Measurements from ENCODE around the gene PKIB.
"Not testable (repeated sequence)": the region's sequence is repeated elsewhere in the genome, so short reads cannot be mapped to it uniquely, and the experiment has no call there.

PKIB gene, protein sequence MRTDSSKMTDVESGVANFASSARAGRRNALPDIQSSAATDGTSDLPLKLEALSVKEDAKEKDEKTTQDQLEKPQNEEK

DNA sequence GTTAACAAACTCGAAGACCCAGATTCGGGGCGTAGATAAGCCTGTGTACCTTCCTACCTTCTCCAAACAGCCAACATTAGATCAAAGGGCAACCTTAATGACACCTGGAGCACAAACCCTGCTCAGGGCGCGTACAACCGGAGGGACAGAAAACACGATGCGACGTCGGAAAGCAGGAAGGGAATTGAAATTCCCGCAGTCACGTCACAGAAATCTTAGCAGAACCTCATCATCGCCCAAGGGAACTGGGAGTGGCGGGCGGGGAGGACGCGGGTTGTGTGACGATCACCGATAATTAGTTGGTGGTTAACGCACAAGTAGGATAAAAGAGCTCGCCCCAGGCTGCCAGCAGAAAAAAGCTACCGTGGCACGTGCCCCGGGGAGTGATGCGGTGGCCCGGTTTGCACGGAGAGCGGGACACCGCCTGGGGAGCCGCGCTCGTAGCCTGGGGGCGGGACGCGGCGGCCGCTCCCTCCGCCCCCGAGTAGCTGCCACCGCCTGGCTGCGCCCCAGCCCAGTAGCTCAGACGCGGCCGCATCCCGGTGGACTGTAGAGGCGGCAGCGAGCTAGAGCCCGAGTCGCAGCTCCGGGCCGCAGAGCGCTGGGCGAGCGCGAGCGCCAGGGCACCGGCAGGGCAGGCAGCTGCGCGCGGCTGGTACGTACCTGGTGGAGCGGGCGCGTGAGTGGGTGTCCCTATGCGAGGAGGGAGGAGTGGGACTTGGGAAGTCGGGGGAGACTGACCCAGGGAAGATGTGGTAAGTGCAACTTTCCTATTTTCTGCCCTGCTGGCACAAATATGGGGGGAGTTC lies at the start of gene PKIB:
Gene PKIB (plus strand): TSS at position 525 of the 809 bp plus-strand sequence. CDS start 107,390 bp downstream, outside the sequence.
- DNase-seq (ENCODE audit: low spot score) = peak; percentile 50

DNA sequence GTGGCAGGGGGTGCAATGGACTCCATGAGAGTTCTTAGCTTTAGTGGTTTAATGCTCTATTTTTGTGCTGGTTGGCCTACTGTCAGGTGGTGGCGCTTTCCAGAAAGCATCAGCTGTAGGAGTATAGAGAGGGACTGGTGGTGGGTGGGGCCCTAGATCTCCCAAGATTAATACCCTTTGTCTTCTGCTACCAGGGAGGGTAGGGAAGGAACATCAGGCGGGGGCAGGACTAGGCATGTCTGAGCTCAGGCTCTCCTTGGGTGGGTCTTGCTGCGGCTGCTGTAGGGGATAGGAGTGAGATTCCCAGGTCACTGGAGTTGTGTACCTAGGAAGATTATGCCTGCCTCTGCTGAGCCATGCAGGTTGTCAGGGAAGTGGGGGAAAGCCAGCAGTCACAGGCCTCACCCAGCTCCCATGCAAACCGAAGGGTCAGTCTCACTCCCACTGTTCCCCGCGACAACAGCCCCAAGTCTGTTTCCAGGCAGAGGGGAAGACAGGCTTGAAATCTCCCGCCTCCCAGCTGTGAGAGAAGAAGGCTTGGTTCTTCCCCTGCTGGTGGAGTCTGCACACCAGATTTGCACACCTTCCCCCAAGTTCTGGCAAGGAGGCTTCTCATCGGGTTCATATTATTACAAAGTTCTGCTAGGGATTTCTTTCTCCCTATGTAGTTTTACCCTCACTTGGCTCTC lies 46.7 kb upstream of the PKIB start:
- DNase-seq (ENCODE audit: low spot score) = no peak

DNA sequence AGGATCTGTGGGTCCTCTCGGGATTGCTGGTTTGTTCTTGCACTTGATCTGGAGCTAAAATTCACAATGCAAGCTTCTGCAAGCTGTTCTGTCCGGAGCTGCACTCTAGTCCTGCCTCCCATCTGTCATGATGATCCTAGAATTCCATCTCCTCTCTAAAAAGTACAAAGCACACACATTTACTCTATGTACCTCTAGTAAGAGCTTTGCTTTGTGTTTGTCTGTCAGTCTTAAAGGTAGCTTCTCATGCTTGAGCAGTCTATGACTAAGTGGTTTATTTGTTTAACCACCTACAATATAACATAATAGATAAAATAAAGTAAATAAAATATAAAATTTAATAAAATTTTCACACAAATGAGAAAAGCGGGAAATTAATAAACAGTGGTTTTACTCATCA lies 46.0 kb upstream of the PKIB start:
- DNase-seq (ENCODE audit: low spot score) = no peak

DNA sequence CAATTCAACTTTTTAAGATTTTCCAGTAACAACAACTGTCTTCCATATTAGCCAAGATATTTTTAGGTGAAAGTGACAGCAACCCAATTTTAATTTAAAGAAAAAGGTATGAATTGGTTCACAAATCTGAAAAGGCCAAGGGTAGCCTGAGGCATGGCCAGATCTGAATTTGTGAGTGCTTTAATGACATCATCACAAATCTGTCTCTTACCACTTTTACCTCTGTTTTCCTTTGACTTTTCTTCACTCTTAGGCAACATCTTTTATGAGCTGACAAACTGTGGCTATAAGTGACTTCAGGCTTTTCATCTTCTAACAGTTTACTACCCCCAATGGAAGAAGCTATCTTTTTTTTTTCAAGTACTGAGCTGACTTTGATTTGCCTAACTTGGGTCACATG lies 44.5 kb upstream of the PKIB start:
- DNase-seq (ENCODE audit: low spot score) = no peak

DNA sequence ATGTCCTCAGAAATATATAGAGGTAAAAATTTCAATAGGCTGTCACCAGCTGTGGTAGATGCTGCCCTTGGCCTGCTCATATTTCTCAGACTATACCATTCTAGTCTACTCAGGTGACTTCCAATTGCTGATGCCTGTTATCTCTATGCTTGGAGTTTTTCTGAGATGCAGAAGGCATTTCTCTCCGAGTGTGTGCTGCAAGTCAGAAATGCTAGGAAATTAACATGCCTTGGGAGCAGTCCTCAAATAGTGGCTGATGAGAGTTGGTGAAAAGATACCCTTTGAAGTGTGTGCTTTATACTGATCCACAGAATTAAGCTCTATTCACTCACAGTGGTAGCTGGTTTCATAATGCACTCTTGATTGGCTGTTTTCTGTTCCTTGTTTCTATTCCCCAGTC lies 43.2 kb upstream of the PKIB start:
- DNase-seq (ENCODE audit: low spot score) = no peak

DNA sequence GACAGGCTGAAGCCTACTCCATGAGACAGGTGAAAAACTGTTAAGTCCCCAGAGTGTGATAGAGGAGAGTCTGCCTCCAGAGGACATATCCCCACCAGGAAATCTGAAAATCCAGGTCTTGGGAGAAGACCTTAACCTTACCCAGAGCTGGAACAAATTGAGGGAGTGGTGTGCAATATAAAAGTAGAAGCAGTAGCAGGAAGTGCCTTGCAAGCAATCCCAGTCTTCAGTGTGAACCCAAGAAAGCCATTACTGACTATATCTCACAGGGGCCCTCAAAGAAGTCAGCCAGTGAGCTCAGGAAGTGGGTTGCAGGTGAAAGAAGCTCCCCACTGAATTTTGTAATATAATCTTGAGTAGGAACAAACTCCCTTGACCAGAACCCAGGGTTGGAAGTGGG lies 41.9 kb upstream of the PKIB start:
- DNase-seq (ENCODE audit: low spot score) = no peak

DNA sequence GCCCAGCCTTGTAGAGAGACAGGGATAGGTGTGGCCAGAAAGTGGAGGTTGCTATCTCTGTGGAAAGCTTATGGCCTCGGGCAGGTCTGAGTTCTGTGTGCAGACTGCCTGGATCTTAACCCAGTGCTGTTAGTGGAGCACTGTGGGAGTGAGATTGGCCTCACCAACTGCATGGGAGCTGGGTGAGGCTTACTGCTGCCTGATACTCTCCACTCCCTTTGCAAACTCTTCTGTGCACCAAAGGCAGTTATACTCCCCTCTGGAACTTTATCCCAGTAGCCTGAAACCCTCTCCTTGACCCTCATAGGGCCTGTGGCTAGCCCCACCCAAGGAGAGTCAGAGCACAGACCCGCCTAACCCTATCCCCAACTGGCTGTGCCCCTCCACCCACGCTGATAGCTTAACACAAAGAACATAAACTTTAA lies 41.4 kb upstream of the PKIB start:
- DNase-seq (ENCODE audit: low spot score) = no peak

DNA sequence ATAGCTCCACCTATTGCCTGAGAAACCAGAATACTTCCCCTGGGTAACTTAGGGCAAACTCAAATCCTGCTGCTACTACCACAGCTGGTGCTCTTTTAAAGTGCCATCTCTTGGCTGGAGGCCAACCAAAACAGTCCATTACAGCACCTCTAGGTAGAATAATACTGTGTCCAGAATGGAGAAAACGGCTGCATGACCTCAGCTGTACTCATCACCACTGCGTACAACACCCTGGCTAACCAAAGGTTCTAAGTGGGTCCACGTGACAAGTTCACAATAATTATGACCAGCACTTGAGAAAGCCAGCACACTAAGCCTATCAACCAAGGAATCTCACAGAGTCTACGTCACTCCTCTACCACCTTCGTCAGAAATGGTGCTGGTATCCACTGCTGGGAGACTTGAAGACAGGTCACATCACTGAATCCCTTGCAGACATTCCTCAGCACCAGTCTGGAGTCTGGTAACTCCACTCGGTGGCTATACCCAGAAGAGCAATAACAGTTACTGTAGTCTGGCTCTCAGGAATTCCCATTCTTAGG lies 40.9 kb upstream of the PKIB start:
- DNase-seq (ENCODE audit: low spot score) = no peak

DNA sequence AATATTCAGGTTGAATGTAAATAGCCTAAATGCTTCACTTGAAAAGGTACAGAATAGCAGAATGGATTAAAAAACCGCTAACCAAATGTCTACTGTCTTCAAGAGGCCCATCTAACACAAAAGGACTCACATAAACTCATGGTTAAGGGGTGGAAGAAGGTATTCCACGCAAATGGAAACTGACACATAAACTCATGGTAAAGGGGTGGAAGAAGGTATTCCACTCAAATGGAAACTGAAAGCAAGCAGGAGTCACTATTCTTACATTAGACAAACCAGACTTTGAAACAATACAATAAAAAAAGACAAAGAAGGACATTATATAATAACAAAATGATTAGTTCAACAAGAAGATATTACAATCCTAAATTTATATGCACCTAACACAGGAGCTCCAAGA lies 38.3 kb upstream of the PKIB start:
- no peak for DNase-seq (ENCODE audit: low spot score)

DNA sequence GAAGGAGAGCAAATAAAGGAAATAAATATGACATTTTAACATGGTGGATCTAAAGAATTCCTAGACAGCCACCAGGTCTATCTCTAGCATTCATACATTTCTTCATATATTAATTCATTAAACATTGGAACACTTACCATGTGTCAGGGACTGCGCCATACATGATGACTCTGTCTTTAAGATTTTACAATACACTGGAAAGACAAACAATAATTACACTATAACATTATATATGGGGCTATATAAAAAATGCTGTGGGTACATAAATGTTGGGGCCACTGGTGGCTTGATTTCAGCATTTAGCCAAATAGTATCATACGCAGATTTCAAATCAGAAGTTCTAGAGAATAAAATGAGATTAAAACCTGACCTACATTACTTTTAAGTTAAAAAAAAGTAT lies 33.3 kb upstream of the PKIB start:
- no peak for DNase-seq (ENCODE audit: low spot score)

DNA sequence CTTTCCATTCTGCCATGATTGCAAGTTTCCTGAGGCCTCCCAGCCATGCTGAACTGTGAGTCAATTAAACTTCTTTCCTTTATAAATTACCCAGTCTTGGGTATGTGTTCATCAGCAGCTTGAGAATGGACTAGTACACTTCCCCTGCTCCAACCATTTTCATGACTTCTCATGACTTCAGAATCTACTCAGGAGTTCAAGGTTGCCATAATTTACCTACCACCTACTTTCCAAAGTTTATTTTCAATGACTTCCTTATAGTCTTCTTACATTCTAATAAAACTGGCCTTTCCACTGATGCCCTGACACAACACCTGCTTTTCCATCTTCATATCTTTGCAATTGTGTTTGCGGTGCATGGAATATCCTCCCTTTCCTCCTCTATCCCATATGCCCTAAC lies 31.2 kb upstream of the PKIB start:
- no peak for DNase-seq (ENCODE audit: low spot score)

DNA sequence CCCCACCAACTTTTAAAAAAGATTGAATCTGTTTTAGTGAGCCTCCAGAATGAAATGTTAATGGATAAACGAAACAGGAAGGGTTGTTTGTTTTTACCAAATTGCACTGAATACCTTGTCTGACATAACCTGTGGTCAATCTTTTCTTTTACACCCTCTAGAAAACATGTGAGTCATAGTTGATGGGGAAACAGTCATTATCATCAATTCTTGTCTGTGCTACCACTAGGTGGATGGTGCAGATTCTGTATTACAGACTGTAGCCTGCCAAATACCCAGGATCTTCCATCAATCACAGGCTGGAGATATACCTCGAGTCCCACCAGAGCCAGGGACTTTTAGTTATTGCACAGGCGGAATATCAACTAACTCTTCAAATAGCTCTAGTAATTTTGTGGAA lies 29.5 kb upstream of the PKIB start:
- DNase-seq (ENCODE audit: low spot score) = no peak

DNA sequence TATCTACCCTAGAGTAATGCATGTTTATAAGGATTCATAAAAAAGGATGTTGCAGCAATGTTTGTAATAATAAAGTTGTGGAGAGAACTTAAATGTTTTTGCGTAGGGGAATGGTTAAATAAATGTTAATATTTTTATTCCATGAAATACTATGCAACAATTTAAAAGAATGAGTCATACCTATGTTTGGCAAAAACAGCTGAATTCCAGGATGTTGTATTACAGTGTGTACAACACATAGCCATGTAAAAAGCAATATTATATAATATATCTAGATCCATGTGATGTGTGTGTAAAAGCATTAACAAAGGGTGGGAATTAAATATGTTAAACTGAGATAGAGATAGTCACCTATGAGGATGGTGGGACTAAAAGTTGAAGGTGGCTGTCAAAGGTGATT lies 21.1 kb upstream of the PKIB start:
- no peak for DNase-seq (ENCODE audit: low spot score)

DNA sequence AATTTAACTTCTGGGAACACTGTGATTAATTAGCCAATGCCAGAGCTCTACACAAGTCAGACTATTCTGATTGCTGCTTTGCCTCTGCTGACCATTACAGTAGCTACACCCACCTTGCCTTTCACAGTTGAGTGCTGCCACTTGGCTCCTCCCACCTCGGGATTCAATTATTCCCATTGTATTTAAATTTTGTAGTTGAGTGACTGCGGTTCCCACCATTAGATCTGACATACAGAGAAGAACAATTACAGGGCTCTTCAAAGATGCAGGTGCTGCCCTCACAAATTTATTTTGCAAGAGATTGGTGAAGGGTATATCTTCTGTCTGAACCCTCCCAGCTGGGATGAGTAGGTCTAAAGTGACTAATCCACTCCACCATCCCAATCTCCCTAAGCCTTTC lies 11.9 kb upstream of the PKIB start:
- not testable (repeated sequence) for DNase-seq (ENCODE audit: low spot score)

DNA sequence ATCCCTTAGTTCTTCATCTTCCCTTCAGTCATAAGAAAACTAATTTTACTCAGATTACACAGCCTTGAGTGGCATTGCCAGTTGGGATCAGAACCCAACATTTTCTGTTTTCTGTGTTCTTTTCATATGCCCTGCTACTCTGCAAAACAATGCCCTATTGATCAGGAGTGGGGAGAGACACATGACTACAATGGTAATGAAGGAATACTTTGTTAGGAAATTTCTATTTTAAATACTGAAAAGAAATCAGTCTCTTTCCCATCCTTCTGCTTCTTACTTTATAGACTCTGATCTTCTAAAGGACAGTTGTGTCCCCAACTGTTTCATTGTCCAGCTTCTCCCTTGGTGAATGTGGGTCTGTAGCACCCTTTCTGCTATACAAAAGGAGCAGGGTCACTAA lies 5.5 kb upstream of the PKIB start:
- DNase-seq (ENCODE audit: low spot score) = no peak

DNA sequence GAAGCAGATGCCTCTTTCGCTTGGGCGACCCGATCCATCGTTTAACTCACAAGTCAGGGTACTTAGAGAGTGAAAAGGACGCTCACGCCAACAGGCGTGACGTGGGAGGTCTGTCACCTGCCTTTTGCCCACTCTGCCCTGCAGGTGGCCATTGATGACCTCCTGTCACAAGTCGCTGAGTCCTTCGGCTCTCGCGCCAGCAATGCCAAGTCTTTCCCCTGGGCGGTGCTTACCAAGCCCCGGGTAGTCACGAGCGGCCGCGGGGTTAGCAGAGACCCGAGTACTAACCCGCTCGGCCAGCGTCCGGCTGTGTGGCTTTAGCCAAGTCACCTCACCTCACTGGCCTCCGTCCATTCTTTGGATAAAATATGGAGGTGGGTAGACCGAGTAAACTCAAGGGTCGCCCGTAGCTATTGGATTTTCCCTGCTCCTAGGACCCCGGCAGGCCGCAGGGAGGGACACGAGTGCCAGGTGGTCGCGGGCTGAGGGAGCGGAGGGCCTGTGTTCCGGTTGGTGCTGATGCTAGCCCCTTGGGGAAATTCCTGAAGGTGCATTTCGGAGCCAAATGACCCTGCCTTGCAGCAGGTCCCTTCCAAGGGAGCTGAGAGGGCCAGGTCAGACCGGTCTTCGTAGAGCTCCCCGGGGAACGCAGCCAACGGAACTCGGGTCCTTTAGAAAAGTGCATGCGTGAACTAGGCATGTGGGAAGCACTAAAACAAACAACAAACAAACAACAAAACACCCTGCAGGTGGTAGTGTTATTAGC lies 668 bp downstream of the PKIB start:
- peak; percentile 3 for DNase-seq (ENCODE audit: low spot score)

DNA sequence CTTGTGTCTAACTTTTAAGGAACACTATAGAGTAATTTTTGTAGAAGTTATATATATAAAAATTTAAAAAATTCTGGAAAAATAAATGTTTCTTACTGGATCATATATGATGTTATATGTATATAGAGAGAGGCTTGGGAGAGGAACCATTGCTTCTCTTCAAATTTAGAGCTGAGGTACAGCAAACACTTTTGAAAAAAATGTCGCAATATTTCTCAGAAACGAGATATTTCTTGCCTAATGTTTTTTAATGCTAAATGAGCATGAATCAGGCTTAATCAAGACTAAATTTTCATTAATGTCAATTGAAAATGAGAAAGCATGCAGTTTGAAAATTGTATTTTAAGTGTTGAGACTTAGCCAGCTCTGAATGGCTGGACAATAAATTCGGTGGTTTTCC lies 2.6 kb downstream of the PKIB start:
- no peak for DNase-seq (ENCODE audit: low spot score)

DNA sequence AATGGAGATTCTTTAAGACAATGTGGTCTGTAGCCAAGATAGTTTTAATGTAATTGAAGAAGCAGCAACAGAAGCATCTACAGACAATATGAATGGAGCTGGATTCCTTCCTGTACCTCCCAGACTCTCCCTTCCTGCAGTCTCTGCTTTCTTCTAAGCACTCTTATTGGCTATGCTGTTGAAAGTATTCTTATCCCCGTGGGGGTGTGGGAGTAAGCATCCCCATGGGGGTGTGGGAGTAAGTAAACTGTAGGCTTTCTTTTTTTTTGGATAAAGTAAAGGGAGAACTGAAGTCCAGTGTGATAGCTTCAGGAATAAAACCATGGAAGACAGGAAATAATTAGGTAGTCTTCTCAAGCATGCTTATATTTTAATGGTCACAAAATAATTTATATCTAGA lies 4.1 kb downstream of the PKIB start:
- no peak for DNase-seq (ENCODE audit: low spot score)

DNA sequence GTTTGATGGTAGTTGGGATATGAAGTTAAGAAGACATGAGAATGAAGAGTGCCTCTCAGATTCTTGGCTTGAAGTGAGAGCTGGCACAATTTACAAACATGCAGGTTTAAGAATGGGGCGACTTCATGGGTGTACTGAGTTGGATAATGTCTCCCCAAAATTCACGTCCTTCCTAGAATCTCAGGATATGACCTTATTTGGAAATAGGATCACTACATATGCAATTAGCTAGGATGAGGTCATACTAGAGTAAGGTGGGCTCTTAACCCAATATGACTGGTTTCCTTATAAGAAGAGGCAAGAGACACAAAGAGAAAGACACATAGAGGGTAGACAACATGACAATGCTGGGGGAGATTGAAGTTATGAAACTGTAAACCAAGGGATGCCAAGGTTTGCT lies 5.2 kb downstream of the PKIB start:
- no peak for DNase-seq (ENCODE audit: low spot score)

DNA sequence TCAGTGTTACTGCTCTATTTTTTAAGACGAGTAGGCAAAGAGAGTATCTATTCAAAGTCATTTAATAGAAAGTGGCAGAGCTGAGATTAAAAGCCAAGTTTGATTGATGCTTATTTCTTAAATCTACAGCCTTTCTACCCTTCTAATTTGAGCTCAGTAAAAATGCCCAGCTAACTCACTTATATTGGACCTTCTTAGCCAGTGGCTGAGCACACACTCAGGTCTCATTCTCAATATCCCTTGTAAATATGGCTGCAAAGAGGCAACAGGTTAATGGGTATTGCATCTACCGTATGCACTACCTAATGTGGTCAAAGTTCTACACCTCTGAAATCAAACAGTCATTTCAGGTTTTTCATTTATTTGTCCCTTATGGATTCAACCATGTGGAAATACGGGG lies 6.7 kb downstream of the PKIB start:
- no peak for DNase-seq (ENCODE audit: low spot score)

DNA sequence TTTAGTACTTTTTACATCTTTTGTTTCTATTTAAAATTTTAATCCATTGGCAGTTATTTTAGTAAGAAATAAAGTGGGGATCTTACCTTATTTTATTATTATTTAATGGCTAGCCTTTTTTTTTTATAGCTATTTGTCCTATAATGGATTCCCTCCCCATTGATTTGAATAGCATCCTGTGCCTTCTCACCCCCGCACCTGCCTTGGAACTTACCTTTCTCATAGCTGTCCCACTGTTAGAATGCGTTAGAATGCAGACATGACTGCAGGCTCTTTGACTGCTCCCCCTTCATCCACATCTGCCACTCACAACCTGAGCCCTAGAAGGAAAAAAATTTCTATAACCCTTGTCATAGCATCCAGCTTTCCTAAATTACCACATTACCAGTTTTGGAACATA lies 9.1 kb downstream of the PKIB start:
- no peak for DNase-seq (ENCODE audit: low spot score)

DNA sequence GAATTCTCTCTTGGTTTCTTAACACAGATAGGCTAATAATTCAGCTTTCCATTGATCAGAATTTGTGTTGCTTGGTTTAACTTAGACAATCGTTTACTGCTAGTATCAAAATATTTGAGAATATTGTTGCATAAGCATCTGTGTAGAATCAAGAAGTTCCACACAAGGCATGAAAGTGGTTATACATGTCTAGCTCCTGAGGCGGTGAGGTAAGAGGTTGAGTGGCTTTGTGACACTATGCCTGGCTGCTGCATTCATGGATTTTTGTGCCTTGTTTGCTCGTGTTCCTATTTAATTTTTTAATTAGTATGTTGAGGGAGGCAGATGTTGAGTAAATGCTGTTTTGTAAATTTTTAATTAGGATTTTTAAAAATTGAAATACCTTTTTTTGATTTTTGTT lies 10.2 kb downstream of the PKIB start:
- DNase-seq (ENCODE audit: low spot score) = no peak

DNA sequence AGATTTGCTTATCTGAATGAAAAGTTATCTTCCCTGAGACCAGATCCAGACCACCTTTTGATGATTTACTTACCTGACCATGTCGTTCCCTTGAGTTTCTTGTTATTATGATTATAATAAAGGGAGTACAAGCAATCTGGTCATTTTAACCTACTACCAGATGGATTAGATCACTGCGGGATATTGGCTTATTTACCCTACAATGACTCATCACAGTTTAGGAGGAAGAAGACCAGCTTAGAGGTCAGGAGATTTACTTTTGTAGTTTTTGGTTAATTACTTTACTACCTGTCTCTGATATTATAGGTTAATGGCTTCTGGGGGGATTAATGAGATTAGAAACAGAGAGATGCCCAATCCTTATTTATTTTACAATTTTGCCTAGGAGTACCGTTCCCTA lies 10.7 kb downstream of the PKIB start:
- DNase-seq (ENCODE audit: low spot score) = no peak
